ENCODE measurements around the gene DTNB. TPM values are rescaled to one million over a fixed set of nuclear protein-coding genes. Genes with fewer than 3 reads are reported as not detected.

Gene DTNB
- total RNA-seq, 4 donors from 2014 or later, result 3.9 to 8.7 (median 4.4) TPM

GRCh38 chr2:25342372-25343186, 330.8 kb downstream of the DTNB start:
- Histone ChIP-seq H3K4me3 (peak overlapping the region; percentile 75 to 86), H3K9me3 (no peaks in the 10 kb centered on the region), H3K27ac (peak overlapping the region; percentile 32 to 95 (median 88)), H3K4me1 (peaks cover 0 to 46% (median 28%) of the 10 kb centered on the region in 3 donors), H3K27me3 (no peaks in the 10 kb centered on the region), H3K36me3 (no peaks in the 10 kb centered on the region)
- TF ChIP-seq POLR2AphosphoS5 (IDR thresholded peaks at IDR 0.05), result peak; percentile 52
- TF ChIP-seq EP300 (IDR thresholded peaks at IDR 0.05), result no peak
- peak; percentile 11 to 14 for TF ChIP-seq POLR2A (IDR thresholded peaks at IDR 0.05)
- peak in 3 of 4 experiments; percentile 99 to 100 (median 99) for TF ChIP-seq CTCF (IDR thresholded peaks at IDR 0.05)
- 78 to 83% methylated on average over 5 to 7 of the region's 45 CpGs for WGBS, 2 donors (ENCODE audit: low coverage in 1 of 2)
- peak; percentile 89 for ATAC-seq

- Histone ChIP-seq H3K4me1 (peaks cover 0 to 48% (median 30%) of the 10 kb centered on the region in 3 donors), H3K9me3 (no peaks in the 10 kb centered on the region), H3K4me3 (peak within 1 kb of the TSS; percentile 75 to 86), H3K36me3 (no peaks in the 10 kb centered on the region), H3K27ac (peak within 1 kb of the TSS; percentile 40 to 95 (median 88)), H3K27me3 (no peaks in the 10 kb centered on the region)
- TF ChIP-seq POLR2A (IDR thresholded peaks at IDR 0.05) (peak; percentile 14 to 46), POLR2AphosphoS5 (IDR thresholded peaks at IDR 0.05) (no peak), CTCF (IDR thresholded peaks at IDR 0.05) (no peak)
- peak; percentile 66 for ATAC-seq
- no CpG with 5 or more reads among the region's 100 CpGs for WGBS, 2 donors (ENCODE audit: low coverage in 1 of 2)
These were observed 331.5 kb downstream of the DTNB start, which contains the start of gene DNMT3A for GRCh38 chr2:25341753-25342371. Gene DNMT3A (minus strand): TSS chr2:25341925. CDS start chr2:25313984, 27,941 bp downstream.

GRCh38 chr2:25341011-25341727, 332.2 kb downstream of the DTNB start:
- H3K27me3 ChIP-seq, result no peaks in the 10 kb centered on the region
- TF ChIP-seq CTCF (IDR thresholded peaks at IDR 0.05) (no peak), POLR2A (IDR thresholded peaks at IDR 0.05) (no peak), POLR2AphosphoS5 (IDR thresholded peaks at IDR 0.05) (no peak)
- WGBS, 2 donors (ENCODE audit: low coverage in 1 of 2), result no CpG with 5 or more reads among the region's 104 CpGs
- peak overlapping the region; percentile 40 to 95 (median 88) for H3K27ac ChIP-seq
- H3K36me3 ChIP-seq, result no peaks in the 10 kb centered on the region
- no peaks in the 10 kb centered on the region for H3K9me3 ChIP-seq
- H3K4me1 ChIP-seq, result peaks cover 0 to 55% (median 35%) of the 10 kb centered on the region in 3 donors
- ATAC-seq, result no peak
- peak overlapping the region; percentile 52 to 86 for H3K4me3 ChIP-seq

- Histone ChIP-seq H3K4me1 (peaks cover 0 to 64% (median 38%) of the 10 kb centered on the region in 3 donors), H3K4me3 (peak overlapping the region; percentile 52 to 86), H3K27me3 (no peaks in the 10 kb centered on the region), H3K36me3 (no peaks in the 10 kb centered on the region), H3K9me3 (no peaks in the 10 kb centered on the region), H3K27ac (peak overlapping the region; percentile 2 to 95 (median 88))
- TF ChIP-seq EP300 (IDR thresholded peaks at IDR 0.05) (no peak), POLR2AphosphoS5 (IDR thresholded peaks at IDR 0.05) (no peak), POLR2A (IDR thresholded peaks at IDR 0.05) (no peak), CTCF (IDR thresholded peaks at IDR 0.05) (no peak)
- no peak for ATAC-seq
- WGBS, 2 donors (ENCODE audit: low coverage in 1 of 2), result 0 to 20% methylated on average over 1 to 2 of the region's 73 CpGs
These were observed 333.0 kb downstream of the DTNB start for GRCh38 chr2:25340181-25340921.

Data from gastroesophageal sphincter (tissue), 4 donors.